T-helper 17 cell (primary cell): ENCODE results near the gene CFAP74. TPM values are rescaled to one million over a fixed set of nuclear protein-coding genes. Genes with fewer than 3 reads are reported as not detected.

ENCODE experiments used
- ATAC-seq: fragments of 150-1000 bp; cut with Tn5 transposase; 2 replicates; pipeline ENCODE4 v1.10.0; 2021; ENCODE audit warnings: mild to moderate bottlenecking, moderate library complexity
- DNase-seq, 3 donors: peaks; one replicate each; pipeline versions ENCODE4 v3.0.0 to v3.0.0-alpha.2; 2020 to 2021
- H3K9me3 ChIP-seq: one replicate; pipeline ENCODE4 v1.7.0; 2013; ENCODE audit warnings: low read length, mild to moderate bottlenecking; ENCODE audit not compliant: control insufficient read depth, poor library complexity, severe bottlenecking
- H3K27ac Mint-ChIP-seq: one replicate; pipeline ENCODE4 v1.8.0; 2022; ENCODE audit warnings: mild to moderate bottlenecking, moderate library complexity, mixed read lengths
- H3K27me3 Mint-ChIP-seq: one replicate; pipeline ENCODE4 v1.8.0; 2022; ENCODE audit warnings: mixed read lengths
- H3K36me3 Mint-ChIP-seq: one replicate; pipeline ENCODE4 v1.8.0; 2022; ENCODE audit warnings: low read depth, mixed read lengths
- H3K4me1 Mint-ChIP-seq: one replicate; pipeline ENCODE4 v1.8.0; 2022; ENCODE audit warnings: mild to moderate bottlenecking, mixed read lengths
- H3K4me3 Mint-ChIP-seq: one replicate; pipeline ENCODE4 v1.8.0; 2022; ENCODE audit warnings: mild to moderate bottlenecking, moderate library complexity, mixed read lengths
- total RNA-seq, 4 donors: library from RNA in 2 of 4; stranded (reverse) in 2 of 4; gene quantifications; one replicate each; pipeline ENCODE4 v1.2.3 and lab custom pipeline; 2022 to 2026

CFAP74 gene
- total RNA-seq, 2 donors from 2014 or later = not detected

GRCh38 chr1:1971017-1971416 is 32.6 kb downstream of the CFAP74 start:
- peaks cover 3% of the 10 kb centered on the region for H3K4me1 Mint-ChIP-seq
- H3K9me3 ChIP-seq = no peaks in the 10 kb centered on the region
- H3K27me3 Mint-ChIP-seq = peaks cover 25% of the 10 kb centered on the region
- DNase-seq (no peak), ATAC-seq (no peak)
- no peaks in the 10 kb centered on the region for H3K36me3 Mint-ChIP-seq
- H3K4me3 Mint-ChIP-seq = no peak overlapping the region
- H3K27ac Mint-ChIP-seq = no peak overlapping the region

DNA sequence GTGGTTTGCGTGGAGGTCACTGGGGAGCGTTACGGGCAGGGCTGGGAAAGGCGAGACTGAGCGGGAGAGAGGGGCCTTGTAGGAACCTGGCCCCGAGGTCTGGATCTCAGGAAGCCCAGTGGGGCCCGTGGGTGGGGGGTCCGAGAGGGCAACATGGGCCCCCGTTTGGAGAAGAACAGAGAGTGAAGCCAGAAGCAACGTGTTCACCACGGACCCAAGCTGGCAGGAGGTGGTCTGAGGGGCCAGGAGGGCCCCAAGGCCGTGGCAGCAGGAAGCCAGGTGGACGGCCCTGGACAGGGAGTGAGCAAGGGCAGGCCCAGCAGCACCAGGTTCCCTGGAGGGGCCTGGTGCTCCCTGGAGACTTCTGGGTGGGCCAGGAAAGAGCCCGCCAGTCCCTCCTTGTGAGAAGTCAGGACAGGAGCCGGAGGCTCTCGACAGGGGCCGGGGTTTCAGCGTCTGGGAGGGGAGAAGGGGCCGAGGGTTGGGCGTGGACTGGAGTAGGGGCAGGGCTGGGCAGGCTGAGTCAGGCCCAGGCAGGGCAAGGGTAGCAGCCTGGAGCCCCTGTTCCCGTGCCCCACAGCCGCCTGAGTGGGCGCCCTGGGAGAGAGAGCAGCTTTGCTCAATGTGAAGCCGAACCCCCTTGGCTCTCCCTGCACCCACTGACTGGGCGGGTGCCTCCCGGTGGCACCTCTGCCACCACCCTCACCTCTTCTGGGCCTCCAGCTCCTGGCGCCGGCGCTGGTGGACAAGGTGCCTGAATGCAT is 33.5 kb downstream of the CFAP74 start:
- H3K4me3 Mint-ChIP-seq = no peak overlapping the region
- DNase-seq (no peak), ATAC-seq (no peak)
- peaks cover 19% of the 10 kb centered on the region for H3K27me3 Mint-ChIP-seq
- no peaks in the 10 kb centered on the region for H3K36me3 Mint-ChIP-seq
- H3K4me1 Mint-ChIP-seq = peaks cover 3% of the 10 kb centered on the region
- H3K27ac Mint-ChIP-seq = no peak overlapping the region
- H3K9me3 ChIP-seq = no peaks in the 10 kb centered on the region

GRCh38 chr1:1969505-1969900 is 34.1 kb downstream of the CFAP74 start:
- Mint-ChIP-seq H3K27me3 (peaks cover 16% of the 10 kb centered on the region), H3K36me3 (no peaks in the 10 kb centered on the region), H3K27ac (no peak overlapping the region), H3K4me1 (peaks cover 3% of the 10 kb centered on the region), H3K4me3 (no peak overlapping the region)
- no peaks in the 10 kb centered on the region for H3K9me3 ChIP-seq
- no peak for DNase-seq
- no peak for ATAC-seq

DNA sequence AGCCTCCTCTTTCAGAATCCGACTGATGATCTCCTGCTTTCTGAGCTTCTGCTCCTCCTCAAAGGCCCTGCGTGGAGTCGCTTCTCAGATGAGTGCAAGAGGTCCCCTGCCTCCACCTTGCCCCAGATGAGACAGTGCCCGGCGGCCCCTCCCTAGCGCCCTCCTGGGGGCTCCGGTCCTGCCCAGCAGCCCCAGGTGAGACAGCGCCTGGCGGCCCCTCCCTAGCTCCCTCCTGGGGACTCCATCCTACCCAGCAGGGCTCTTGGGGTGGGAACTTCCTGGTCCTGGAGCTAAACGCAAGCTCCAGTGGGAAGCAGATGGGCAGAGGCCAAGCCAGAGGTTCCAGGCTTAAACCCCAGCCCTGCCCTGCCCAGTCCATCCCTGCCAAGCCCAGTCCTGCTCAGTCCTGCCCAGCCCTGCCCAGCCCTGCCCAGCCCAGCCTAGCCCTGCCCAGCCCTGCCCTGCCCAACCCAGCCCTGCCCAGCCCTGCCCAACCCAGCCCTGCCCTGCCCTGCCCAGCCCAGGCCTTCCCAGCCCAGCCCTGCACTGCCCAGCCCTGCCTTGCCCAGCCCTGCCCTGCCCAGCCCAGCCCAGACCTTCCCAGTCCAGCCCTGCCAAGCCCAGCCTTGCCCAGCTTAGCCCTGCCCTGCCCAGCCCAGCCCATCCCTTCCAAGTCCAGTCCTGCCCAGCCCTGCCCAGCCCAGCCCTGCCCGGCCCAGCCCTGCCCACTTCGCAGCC is 34.6 kb downstream of the CFAP74 start:
- Mint-ChIP-seq H3K27ac (no peak overlapping the region), H3K4me3 (no peak overlapping the region), H3K4me1 (peaks cover 3% of the 10 kb centered on the region), H3K36me3 (no peaks in the 10 kb centered on the region), H3K27me3 (peaks cover 13% of the 10 kb centered on the region)
- no peak for ATAC-seq
- no peak for DNase-seq
- no peaks in the 10 kb centered on the region for H3K9me3 ChIP-seq

GRCh38 chr1:1967879-1968278 is 35.7 kb downstream of the CFAP74 start:
- ATAC-seq = no peak
- H3K4me3 Mint-ChIP-seq = no peak overlapping the region

GRCh38 chr1:1967151-1967550 is 36.4 kb downstream of the CFAP74 start:
- ATAC-seq (no peak), DNase-seq (no peak)
- H3K9me3 ChIP-seq = no peaks in the 10 kb centered on the region
- Mint-ChIP-seq H3K27ac (no peak overlapping the region), H3K36me3 (no peaks in the 10 kb centered on the region), H3K27me3 (peaks cover 19% of the 10 kb centered on the region), H3K4me3 (no peak overlapping the region), H3K4me1 (peaks cover 3% of the 10 kb centered on the region)

More at GRCh38 chr1:1967879-1968278, 35.7 kb downstream of the CFAP74 start:
- Mint-ChIP-seq H3K4me1 (peaks cover 3% of the 10 kb centered on the region), H3K27ac (no peak overlapping the region), H3K36me3 (no peaks in the 10 kb centered on the region), H3K27me3 (peaks cover 13% of the 10 kb centered on the region)
- no peaks in the 10 kb centered on the region for H3K9me3 ChIP-seq
- no peak for DNase-seq

DNA sequence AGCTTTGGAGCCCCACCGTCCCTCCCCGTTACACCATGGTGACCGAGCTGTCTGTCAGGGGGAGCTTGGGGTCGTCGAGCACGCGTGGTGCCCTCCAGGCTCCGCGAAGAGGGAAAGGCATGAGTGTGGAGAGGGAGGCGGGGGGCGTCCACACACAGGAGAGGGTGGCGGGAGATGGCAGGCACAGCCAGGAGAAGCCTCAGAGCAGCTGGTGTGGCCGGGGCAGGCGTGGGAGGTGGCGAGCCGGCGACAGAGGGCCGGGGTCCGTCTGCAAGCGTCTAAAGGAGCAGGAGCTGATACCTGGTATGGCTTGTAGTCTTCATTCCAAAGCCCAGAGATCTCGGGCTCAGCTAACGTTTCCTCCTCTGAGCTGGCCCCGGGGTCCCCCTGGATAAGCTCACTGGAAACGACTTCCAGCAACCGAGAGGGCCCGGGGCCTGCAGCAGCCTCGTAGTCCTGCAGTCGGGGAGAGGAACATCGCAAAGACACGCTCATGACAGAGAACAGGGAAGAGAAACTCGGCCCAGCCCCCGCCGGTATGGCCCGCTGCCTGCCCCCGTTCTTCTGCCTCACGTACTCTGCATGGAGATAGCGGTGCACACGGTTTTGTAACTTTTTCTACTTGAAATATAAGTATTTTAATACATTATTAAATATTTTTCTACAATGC is 37.4 kb downstream of the CFAP74 start:
- no peak overlapping the region for H3K27ac Mint-ChIP-seq
- H3K36me3 Mint-ChIP-seq = no peaks in the 10 kb centered on the region
- H3K4me1 Mint-ChIP-seq = peaks cover 3% of the 10 kb centered on the region
- ATAC-seq (no peak), DNase-seq (no peak)
- H3K4me3 Mint-ChIP-seq = no peak overlapping the region
- H3K9me3 ChIP-seq = no peaks in the 10 kb centered on the region
- H3K27me3 Mint-ChIP-seq = peaks cover 28% of the 10 kb centered on the region

GRCh38 chr1:1965546-1965945 is 38.0 kb downstream of the CFAP74 start:
- DNase-seq (no peak), ATAC-seq (no peak)
- H3K36me3 Mint-ChIP-seq = peaks cover 4% of the 10 kb centered on the region
- no peaks in the 10 kb centered on the region for H3K9me3 ChIP-seq
- peaks cover 6% of the 10 kb centered on the region for H3K4me1 Mint-ChIP-seq
- H3K27ac Mint-ChIP-seq = no peak overlapping the region
- H3K27me3 Mint-ChIP-seq = peaks cover 35% of the 10 kb centered on the region
- H3K4me3 Mint-ChIP-seq = no peak overlapping the region

DNA sequence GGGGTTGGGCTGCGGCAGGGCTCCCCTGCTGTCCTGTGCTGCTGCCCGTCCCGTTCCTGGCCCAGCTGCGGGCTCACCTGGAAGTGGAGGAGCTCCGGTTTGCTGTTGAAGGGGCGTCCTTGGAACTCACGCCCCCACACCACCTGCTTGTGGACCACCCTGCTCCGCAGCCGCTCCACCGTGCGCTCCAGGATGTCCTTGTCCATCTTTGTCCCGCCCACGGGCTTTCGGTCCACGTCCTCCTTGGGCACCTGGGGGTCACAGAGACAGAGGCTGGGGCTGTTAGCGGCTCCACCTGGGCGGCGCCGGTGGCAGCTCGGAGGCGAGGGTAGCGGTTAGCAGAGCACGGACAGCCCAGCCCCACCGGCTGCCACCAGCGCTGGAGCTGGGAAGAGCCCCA is 38.8 kb downstream of the CFAP74 start:
- H3K27ac Mint-ChIP-seq = no peak overlapping the region
- ATAC-seq (no peak), DNase-seq (no peak)
- H3K27me3 Mint-ChIP-seq = peaks cover 42% of the 10 kb centered on the region
- no peaks in the 10 kb centered on the region for H3K9me3 ChIP-seq
- peaks cover 4% of the 10 kb centered on the region for H3K36me3 Mint-ChIP-seq
- H3K4me1 Mint-ChIP-seq = peaks cover 6% of the 10 kb centered on the region
- no peak overlapping the region for H3K4me3 Mint-ChIP-seq

DNA sequence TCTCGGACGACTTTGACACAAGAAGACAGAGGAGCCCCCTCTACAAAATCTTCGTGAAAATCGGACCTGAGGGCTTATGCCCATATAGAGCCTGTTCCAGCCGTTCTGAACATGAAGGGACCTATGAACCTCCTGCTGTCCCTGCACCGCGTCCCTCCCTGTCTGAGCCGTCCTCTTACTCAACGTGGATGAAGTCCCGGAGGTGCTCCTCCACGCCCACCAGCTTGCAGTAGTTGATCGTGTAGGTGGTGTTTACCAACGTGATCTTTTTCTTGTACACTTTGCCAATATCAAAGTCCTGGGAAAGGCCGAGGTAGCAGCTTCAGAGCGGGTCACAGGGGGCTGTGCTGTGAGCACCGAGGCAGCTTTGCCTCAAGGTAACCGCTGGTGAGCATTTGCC is 40.0 kb downstream of the CFAP74 start:
- Mint-ChIP-seq H3K27ac (no peak overlapping the region), H3K4me3 (no peak overlapping the region), H3K36me3 (peaks cover 4% of the 10 kb centered on the region), H3K27me3 (peaks cover 49% of the 10 kb centered on the region), H3K4me1 (peaks cover 6% of the 10 kb centered on the region)
- H3K9me3 ChIP-seq = no peaks in the 10 kb centered on the region
- no peak for DNase-seq
- ATAC-seq = no peak

DNA sequence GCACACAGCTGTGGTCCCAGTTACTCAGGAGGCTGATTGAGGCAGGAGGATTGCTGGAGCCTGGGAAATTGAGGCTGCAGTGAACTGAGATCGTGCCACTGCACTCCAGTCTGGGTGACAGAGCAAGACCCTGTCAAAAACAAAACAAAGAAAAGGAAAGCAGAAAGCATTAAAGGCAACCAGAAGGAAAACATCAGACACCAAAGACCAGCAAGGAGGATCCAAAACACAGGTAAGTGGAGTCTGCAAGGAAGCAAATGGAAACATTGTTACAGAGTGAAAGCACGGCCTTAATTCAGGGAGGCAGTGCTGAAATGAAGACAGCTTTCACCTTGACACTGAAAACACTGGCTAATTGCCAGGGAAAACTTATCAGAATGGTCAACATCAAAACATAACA is 40.8 kb downstream of the CFAP74 start:
- Mint-ChIP-seq H3K4me3 (no peak overlapping the region), H3K36me3 (peaks cover 4% of the 10 kb centered on the region), H3K4me1 (peaks cover 4% of the 10 kb centered on the region), H3K27ac (no peak overlapping the region), H3K27me3 (peaks cover 48% of the 10 kb centered on the region)
- no peaks in the 10 kb centered on the region for H3K9me3 ChIP-seq
- DNase-seq (no peak), ATAC-seq (no peak)

DNA sequence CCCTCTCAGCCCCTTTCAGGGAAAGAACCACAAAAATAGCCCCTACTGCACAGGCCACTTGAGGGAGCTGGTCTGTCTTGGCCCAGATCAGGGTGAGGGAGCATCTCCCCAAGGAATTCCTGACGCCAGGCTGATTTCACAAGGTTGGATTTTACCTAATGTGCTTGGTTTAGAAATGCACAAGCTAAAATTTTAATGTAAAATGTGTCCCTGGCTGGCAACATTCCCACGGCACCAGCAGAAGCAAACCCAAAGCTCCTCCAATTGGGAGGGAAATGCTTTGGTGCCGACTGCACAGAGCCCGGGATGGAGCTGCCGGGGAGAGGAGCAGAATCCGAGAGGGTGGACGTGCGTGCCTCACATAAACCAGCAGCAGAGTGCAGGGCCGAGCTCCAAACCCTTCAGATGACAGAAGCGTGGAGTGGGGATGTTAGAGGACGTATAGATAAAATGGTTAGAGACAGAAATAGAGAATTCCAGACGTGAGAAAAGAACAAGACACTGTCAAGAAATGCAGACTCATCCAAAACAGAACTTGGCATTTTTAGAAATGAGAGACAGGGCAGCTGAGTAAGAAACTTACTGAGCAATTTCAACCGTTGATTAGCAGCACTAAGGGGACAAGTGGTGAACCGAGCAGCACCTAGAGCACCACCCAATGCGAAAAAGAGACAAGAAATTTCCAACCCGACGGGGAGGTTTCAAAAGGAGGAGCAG is 42.9 kb downstream of the CFAP74 start:
- H3K4me3 Mint-ChIP-seq = no peak overlapping the region
- H3K4me1 Mint-ChIP-seq = peaks cover 2% of the 10 kb centered on the region
- DNase-seq = no peak
- H3K27me3 Mint-ChIP-seq = peaks cover 45% of the 10 kb centered on the region
- peaks cover 4% of the 10 kb centered on the region for H3K36me3 Mint-ChIP-seq
- ATAC-seq = no peak
- no peaks in the 10 kb centered on the region for H3K9me3 ChIP-seq
- no peak overlapping the region for H3K27ac Mint-ChIP-seq
